Testis (tissue), 2 donors: ENCODE results near the gene ARMC12.

Source experiments
- CTCF ChIP-seq, 3 experiments: fragments of 450-650 bp in 2 of 3; fragments of 200-600 bp in 1 of 3; sonication (generic) in 1 of 3; IDR thresholded peaks; one replicate each; pipeline ENCODE4 v1.5.1; 2016 to 2019; ENCODE audit warnings: antibody characterized with exemption in 3 of 3, mild to moderate bottlenecking in 2 of 3, moderate library complexity in 1 of 3
- POLR2A ChIP-seq: fragments of 450-650 bp; IDR thresholded peaks from one replicate; pipeline ENCODE4 v1.6.1; 2017; ENCODE audit warnings: antibody characterized with exemption, mild to moderate bottlenecking, moderate library complexity

GRCh38 chr6:35780719-35781118 is 43.9 kb downstream of the ARMC12 start, which contains the start of gene CLPSL1:
- no peak for TF ChIP-seq CTCF (IDR thresholded peaks at IDR 0.05)
- TF ChIP-seq POLR2A, result no peak
